ENCODE data around the gene CCDC178.

DNA sequence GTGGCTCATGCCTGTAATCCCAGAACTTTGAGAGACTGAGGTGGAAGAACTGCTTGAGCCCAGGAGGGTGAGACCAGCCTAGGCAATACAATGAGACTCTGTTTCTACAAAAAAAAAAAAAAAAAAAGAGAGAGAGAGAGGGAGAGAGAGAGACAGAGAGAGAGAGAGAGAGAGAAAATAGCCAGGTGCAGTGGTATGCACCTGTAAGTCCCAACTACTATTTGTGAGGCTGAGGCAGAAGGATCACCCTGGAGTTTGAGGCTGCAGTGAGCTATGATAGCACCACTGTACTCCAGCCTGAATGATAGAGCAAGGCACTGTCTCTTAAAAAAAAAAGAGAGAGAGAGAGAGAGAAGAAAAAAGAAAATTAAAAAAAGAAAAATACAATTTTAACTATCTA lies 245.7 kb downstream of the CCDC178 start:
- TF ChIP-seq LEF1 (IDR thresholded peaks at IDR 0.05; ENCODE audit: borderline replicate concordance) (no peak), FOXM1 (IDR thresholded peaks at IDR 0.05; ENCODE audit: borderline replicate concordance) (no peak), BHLHE40 (IDR thresholded peaks at IDR 0.05; ENCODE audit: borderline replicate concordance) (no peak), ELF4 (IDR thresholded peaks at IDR 0.05) (no peak)

Data from HEK293T (cell line).